DND-41 (cell line): ENCODE results near the gene QPCTL.

Experiments used
- EZH2 ChIP-seq: IDR thresholded peaks from 3 replicates; pipeline ENCODE4 v1.6.1; 2012; ENCODE audit warnings: borderline replicate concordance, low read depth, mild to moderate bottlenecking, moderate library complexity, low read length, inconsistent platforms; ENCODE audit not compliant: severe bottlenecking
- TF ChIP-seq, protein P1 (sequence below): IDR thresholded peaks from 2 replicates; pipeline ENCODE4 v1.5.1; 2012; ENCODE audit warnings: borderline replicate concordance, low read length, moderate library complexity, mild to moderate bottlenecking; ENCODE audit not compliant: poor library complexity, severe bottlenecking; ENCODE audit errors: extremely low read depth

DNA sequence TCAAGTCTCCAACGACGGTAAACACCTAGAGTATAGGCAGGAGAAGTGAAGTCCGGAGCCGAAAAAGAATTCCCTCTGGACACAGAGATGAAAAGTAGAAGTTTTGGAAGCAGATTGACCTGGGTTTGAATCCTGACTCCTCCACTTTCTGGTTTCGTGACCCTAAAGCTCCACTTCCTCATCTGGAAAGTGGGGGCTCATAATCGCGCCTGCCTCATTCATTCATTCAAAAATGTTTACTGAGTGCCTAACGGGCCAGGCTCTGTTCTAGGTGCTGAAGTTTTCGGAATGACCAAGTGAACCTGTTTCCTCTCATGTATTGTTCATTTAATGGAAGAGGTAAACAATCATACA is 46.1 kb upstream of the QPCTL start:
- TF ChIP-seq, protein P1, sequence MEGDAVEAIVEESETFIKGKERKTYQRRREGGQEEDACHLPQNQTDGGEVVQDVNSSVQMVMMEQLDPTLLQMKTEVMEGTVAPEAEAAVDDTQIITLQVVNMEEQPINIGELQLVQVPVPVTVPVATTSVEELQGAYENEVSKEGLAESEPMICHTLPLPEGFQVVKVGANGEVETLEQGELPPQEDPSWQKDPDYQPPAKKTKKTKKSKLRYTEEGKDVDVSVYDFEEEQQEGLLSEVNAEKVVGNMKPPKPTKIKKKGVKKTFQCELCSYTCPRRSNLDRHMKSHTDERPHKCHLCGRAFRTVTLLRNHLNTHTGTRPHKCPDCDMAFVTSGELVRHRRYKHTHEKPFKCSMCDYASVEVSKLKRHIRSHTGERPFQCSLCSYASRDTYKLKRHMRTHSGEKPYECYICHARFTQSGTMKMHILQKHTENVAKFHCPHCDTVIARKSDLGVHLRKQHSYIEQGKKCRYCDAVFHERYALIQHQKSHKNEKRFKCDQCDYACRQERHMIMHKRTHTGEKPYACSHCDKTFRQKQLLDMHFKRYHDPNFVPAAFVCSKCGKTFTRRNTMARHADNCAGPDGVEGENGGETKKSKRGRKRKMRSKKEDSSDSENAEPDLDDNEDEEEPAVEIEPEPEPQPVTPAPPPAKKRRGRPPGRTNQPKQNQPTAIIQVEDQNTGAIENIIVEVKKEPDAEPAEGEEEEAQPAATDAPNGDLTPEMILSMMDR = no peak
- no peak for TF ChIP-seq EZH2
